GM23338 (cell line): ENCODE results near the gene GLDC. TPM values are rescaled to one million over a fixed set of nuclear protein-coding genes. Genes with fewer than 3 reads are reported as not detected.
A peak's percentile ranks its signal among the peaks of the same experiment; 100 is the strongest.

Experiments
- ATAC-seq: fragments of 200-7000 bp; cut with Tn5 transposase; 3 replicates; pipeline ENCODE4 v1.9.1; 2020
- DNase-seq: peaks from one replicate; pipeline ENCODE4 v3.0.0-alpha.2; 2015; ENCODE audit warnings: low spot score
- H2AFZ ChIP-seq: fragments of 200-600 bp; sonication (generic); 2 replicates; pipeline ENCODE4 v1.8.0; 2016; ENCODE audit warnings: antibody characterized with exemption, mild to moderate bottlenecking, moderate library complexity
- H3F3A ChIP-seq: fragments of 200-600 bp; sonication (generic); replicated peaks from 2 replicates; pipeline ENCODE4 v1.8.0; 2017; ENCODE audit warnings: antibody characterized with exemption, mixed run types, low read depth
- H3K27ac ChIP-seq: fragments of 200-600 bp; sonication (generic); 2 replicates; pipeline ENCODE4 v1.6.1; 2016; ENCODE audit warnings: low read depth
- H3K27me3 ChIP-seq: fragments of 200-600 bp; sonication (generic); 2 replicates; pipeline ENCODE4 v1.8.0; 2016; ENCODE audit warnings: mild to moderate bottlenecking, mixed run types, moderate library complexity; ENCODE audit not compliant: insufficient read depth
- H3K36me3 ChIP-seq: fragments of 200-600 bp; sonication (generic); 2 replicates; pipeline ENCODE4 v1.8.0; 2016; ENCODE audit warnings: mild to moderate bottlenecking; ENCODE audit not compliant: insufficient read depth
- H3K4me1 ChIP-seq: fragments of 200-600 bp; sonication (generic); 2 replicates; pipeline ENCODE4 v1.8.0; 2016; ENCODE audit warnings: mild to moderate bottlenecking, moderate library complexity; ENCODE audit not compliant: insufficient read depth
- H3K4me2 ChIP-seq: fragments of 200-600 bp; sonication (generic); 2 replicates; pipeline ENCODE4 v1.7.1; 2017; ENCODE audit warnings: mixed run types
- H3K4me3 ChIP-seq: fragments of 200-600 bp; sonication (generic); 2 replicates; pipeline ENCODE4 v1.6.1; 2016; ENCODE audit warnings: mixed run types
- H3K79me2 ChIP-seq: fragments of 200-600 bp; sonication (generic); replicated peaks from 2 replicates; pipeline ENCODE4 v1.8.0; 2017; ENCODE audit warnings: mild to moderate bottlenecking; ENCODE audit not compliant: insufficient read depth
- H3K9me2 ChIP-seq: fragments of 200-600 bp; sonication (generic); 2 replicates; pipeline ENCODE4 v1.8.0; 2017; ENCODE audit not compliant: insufficient read depth
- H4K20me1 ChIP-seq: fragments of 200-600 bp; sonication (generic); replicated peaks from 2 replicates; pipeline ENCODE4 v1.8.0; 2017; ENCODE audit warnings: mild to moderate bottlenecking; ENCODE audit not compliant: insufficient read depth
- H3K27ac Mint-ChIP-seq: 2 replicates; pipeline ENCODE4 v1.8.0; 2020; ENCODE audit warnings: inconsistent platforms, mild to moderate bottlenecking, moderate library complexity, mixed read lengths
- H3K27me3 Mint-ChIP-seq: 3 replicates; pipeline ENCODE4 v1.8.0; 2022; ENCODE audit warnings: low read depth, mild to moderate bottlenecking, moderate library complexity, mixed read lengths, inconsistent platforms; ENCODE audit not compliant: insufficient read depth, poor library complexity
- H3K36me3 Mint-ChIP-seq: 3 replicates; pipeline ENCODE4 v1.8.0; 2021; ENCODE audit warnings: low read depth, mild to moderate bottlenecking, inconsistent platforms, moderate library complexity, mixed read lengths
- H3K4me1 Mint-ChIP-seq: 3 replicates; pipeline ENCODE4 v1.8.0; 2020; ENCODE audit warnings: mild to moderate bottlenecking, inconsistent platforms, mixed read lengths
- H3K4me3 Mint-ChIP-seq: 3 replicates; pipeline ENCODE4 v1.8.0; 2021; ENCODE audit warnings: moderate library complexity, mild to moderate bottlenecking, inconsistent platforms, mixed read lengths
- H3K9me3 Mint-ChIP-seq: 3 replicates; pipeline ENCODE4 v1.8.0; 2020; ENCODE audit warnings: moderate library complexity, mild to moderate bottlenecking, inconsistent platforms, mixed read lengths
- CREB1 ChIP-seq: fragments of 250-450 bp; sonication (Bioruptor Pico); IDR thresholded peaks from 2 replicates; pipeline ENCODE4 v1.5.0; 2020; ENCODE audit warnings: low read depth, mild to moderate bottlenecking, moderate library complexity
- CTCF ChIP-seq, 2 experiments: fragments of 200-600 bp in 1 of 2; sonication (generic) in 1 of 2; conservative IDR thresholded peaks; 2 replicates each; pipeline versions ENCODE4 v1.5.1 to v1.6.1; 2016 to 2017; ENCODE audit warnings: antibody characterized with exemption in 2 of 2, low read depth in 2 of 2, mild to moderate bottlenecking in 2 of 2, moderate library complexity in 1 of 2
- ETS1 ChIP-seq: IDR thresholded peaks from 2 replicates; pipeline ENCODE4 v1.6.1; 2016; ENCODE audit warnings: antibody characterized with exemption
- NANOG ChIP-seq: IDR thresholded peaks from 2 replicates; pipeline ENCODE4 v1.6.1; 2016; ENCODE audit warnings: antibody characterized with exemption, borderline replicate concordance
- STAT1 ChIP-seq: IDR thresholded peaks from one replicate; pipeline ENCODE4 v1.6.1; 2016; ENCODE audit warnings: antibody characterized with exemption; ENCODE audit not compliant: unreplicated experiment
- polyA plus RNA-seq: library from polyadenylated mRNA; unstranded; fragments of >200 nt; fragmentation: Nextera tagmentation; extraction: Ambion mirVana; gene quantifications from 2 replicates; pipeline ENCODE4 v1.2.1, GENCODE V29; 2016
- total RNA-seq: library from RNA; depleted of rRNA; stranded (reverse); fragments of >200 nt; shearing (Covaris generic); gene quantifications from 2 replicates; pipeline ENCODE4 v1.2.3, GENCODE V29; 2014

The GLDC gene
- total and polyA plus RNA-seq, 2 experiments from 2014 or later, result 63.5 to 139 TPM

GRCh38 chr9:6631207-6631512, 14.4 kb downstream of the GLDC start:
- no peaks in the 10 kb centered on the region for H3K27me3 ChIP-seq
- Mint-ChIP-seq H3K4me3 (no peak overlapping the region; the same call in 2 of the 3 replicates), H3K27ac (0 out of 2 replicates have a peak overlapping the region, but pooled peaks have one; percentile 1), H3K27me3 (peaks cover 7% of the 10 kb centered on the region), H3K9me3 (no peaks in the 10 kb centered on the region), H3K36me3 (peaks cover 10% of the 10 kb centered on the region; the same call in 1 of the 3 replicates), H3K4me1 (peaks cover 35% of the 10 kb centered on the region)
- peaks cover 3% of the 10 kb centered on the region; the same call in 1 of the 2 replicates for H3F3A ChIP-seq
- no peak overlapping the region for H3K4me3 ChIP-seq
- peaks cover 58% of the 10 kb centered on the region for H4K20me1 ChIP-seq
- peak overlapping the region; percentile 55; the same call in 1 of the 2 replicates for H3K27ac ChIP-seq
- peaks cover 99% of the 10 kb centered on the region for H3K79me2 ChIP-seq
- no peaks in the 10 kb centered on the region for H3K36me3 ChIP-seq
- TF ChIP-seq STAT1 (no peak), CTCF (conservative IDR thresholded peaks at IDR 0.05; ENCODE audit: low read depth in 2 of 2) (no peak)
- H3K4me1 ChIP-seq, result peaks cover 32% of the 10 kb centered on the region
- no peak for ATAC-seq
- H3K9me2 ChIP-seq, result no peaks in the 10 kb centered on the region
- no peak for DNase-seq
- H3K4me2 ChIP-seq, result no peak overlapping the region
- no peak overlapping the region for H2AFZ ChIP-seq

- ATAC-seq, result peak; percentile 25
- no peak overlapping the region for H3K4me3 Mint-ChIP-seq
Measured at GRCh38 chr9:6630502-6631206, 14.9 kb downstream of the GLDC start.

More at GRCh38 chr9:6630502-6631206, 14.9 kb downstream of the GLDC start:
- H3K27ac ChIP-seq, result peak overlapping the region; percentile 55; the same call in 1 of the 2 replicates
- Mint-ChIP-seq H3K4me1 (peaks cover 39% of the 10 kb centered on the region), H3K9me3 (no peaks in the 10 kb centered on the region), H3K36me3 (peaks cover 10% of the 10 kb centered on the region; the same call in 2 of the 3 replicates), H3K27me3 (peaks cover 7% of the 10 kb centered on the region), H3K27ac (peak overlapping the region; percentile 37; the same call in 1 of the 2 replicates)
- H3K36me3 ChIP-seq, result no peaks in the 10 kb centered on the region
- TF ChIP-seq ETS1, result no peak
- TF ChIP-seq NANOG, result no peak
- TF ChIP-seq CREB1 (CRISPR knock-in tag), result no peak
- peaks cover 35% of the 10 kb centered on the region for H3K4me1 ChIP-seq
- no peak overlapping the region for H3K4me3 ChIP-seq
- peaks cover 3% of the 10 kb centered on the region; the same call in 1 of the 2 replicates for H3F3A ChIP-seq
- H3K9me2 ChIP-seq, result no peaks in the 10 kb centered on the region
- no peak overlapping the region for H3K4me2 ChIP-seq
- H2AFZ ChIP-seq, result no peak overlapping the region
- no peaks in the 10 kb centered on the region for H3K27me3 ChIP-seq
- peaks cover 60% of the 10 kb centered on the region for H4K20me1 ChIP-seq
- H3K79me2 ChIP-seq, result peaks cover 99% of the 10 kb centered on the region
- no peak for DNase-seq
